Choroid plexus epithelial cell (primary cell): ENCODE results near the gene RMI2.

Experiments
- DNase-seq: peaks from one replicate; pipeline ENCODE4 v3.0.0-alpha.2; 2010; ENCODE audit warnings: low read depth
- H3K4me3 ChIP-seq: 2 replicates; pipeline ENCODE4 v1.5.1; 2011; ENCODE audit warnings: low read depth, mild to moderate bottlenecking, control low read depth, low read length, moderate library complexity
- CTCF ChIP-seq: conservative IDR thresholded peaks from 2 replicates; pipeline ENCODE4 v1.5.1; 2011; ENCODE audit warnings: low read depth, mild to moderate bottlenecking, control low read depth, inconsistent platforms, low read length, moderate library complexity

The RMI2 gene

GRCh38 chr16:11306997-11307638 is 38.1 kb upstream of the RMI2 start:
- TF ChIP-seq CTCF: no peak
- DNase-seq: peak; percentile 56
- H3K4me3 ChIP-seq: no peak overlapping the region

GRCh38 chr16:11307639-11308492 is 37.4 kb upstream of the RMI2 start:
- H3K4me3 ChIP-seq: no peak overlapping the region
- no peak for TF ChIP-seq CTCF
- DNase-seq: no peak

- no peak for DNase-seq
- H3K4me3 ChIP-seq: no peak overlapping the region
- TF ChIP-seq CTCF: no peak
Observed at GRCh38 chr16:11308493-11309283, 36.6 kb upstream of the RMI2 start.

GRCh38 chr16:11309895-11310633 is 35.2 kb upstream of the RMI2 start:
- no peak for TF ChIP-seq CTCF
- H3K4me3 ChIP-seq: no peak overlapping the region
- DNase-seq: no peak

GRCh38 chr16:11310634-11310977 is 34.7 kb upstream of the RMI2 start:
- no peak for DNase-seq
- TF ChIP-seq CTCF: no peak
- H3K4me3 ChIP-seq: no peak overlapping the region

GRCh38 chr16:11310997-11311561 is 34.2 kb upstream of the RMI2 start:
- H3K4me3 ChIP-seq: no peak overlapping the region
- no peak for TF ChIP-seq CTCF
- no peak for DNase-seq
